GM18502 (cell line): ENCODE data around the gene MMS22L.

Source experiments
- ATAC-seq: cut with Tn5 transposase; IDR thresholded peaks from one replicate; pipeline ENCODE4 v1.9.1; 2021; ENCODE audit warnings: mild to moderate bottlenecking; ENCODE audit not compliant: unreplicated experiment, poor library complexity

Gene MMS22L

DNA sequence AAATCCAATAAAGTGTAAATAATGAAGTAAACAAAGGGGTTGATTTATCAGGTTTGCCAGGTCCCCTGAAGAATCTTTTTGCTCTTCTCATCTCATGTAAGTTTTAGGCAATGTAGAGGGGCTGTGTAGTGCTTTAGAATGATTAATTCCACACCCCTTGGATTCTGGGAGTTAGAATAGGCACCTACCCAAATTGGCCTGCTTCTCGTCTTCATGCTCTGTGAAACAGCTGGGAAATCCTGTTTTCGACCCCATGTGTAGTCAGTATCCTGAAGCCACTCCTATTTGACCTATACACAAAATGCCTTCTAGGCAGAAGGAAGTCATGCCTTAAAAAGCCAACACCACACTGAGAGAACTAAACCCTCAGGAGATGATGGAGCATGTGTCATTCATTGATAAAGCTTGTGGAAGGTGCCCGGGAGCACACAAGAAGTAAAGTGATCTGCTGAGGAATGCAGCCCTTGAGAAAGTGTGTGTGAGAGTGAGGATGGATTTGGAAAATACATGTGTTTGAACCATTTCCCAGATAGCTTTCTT is 187.6 kb downstream of the MMS22L start:
- ATAC-seq: no peak

DNA sequence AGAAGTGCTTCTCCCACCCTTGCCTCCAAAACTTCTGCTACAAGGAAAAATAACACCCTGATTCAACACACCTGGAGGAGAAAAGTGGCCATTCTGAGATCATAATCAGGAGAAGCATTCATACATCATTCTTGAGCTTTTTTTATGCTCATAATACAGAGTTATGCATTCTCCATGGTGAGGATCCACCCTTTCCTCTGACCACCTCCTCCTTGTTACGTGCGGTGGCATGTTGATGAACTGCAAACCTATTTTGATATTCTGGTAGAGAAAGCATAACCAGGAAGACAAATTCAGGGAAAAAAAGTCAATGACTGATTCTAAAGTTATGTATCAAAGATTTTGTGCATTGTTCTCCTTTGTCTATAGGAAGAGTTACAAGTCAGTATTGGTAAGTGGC is 188.6 kb downstream of the MMS22L start:
- no peak for ATAC-seq

DNA sequence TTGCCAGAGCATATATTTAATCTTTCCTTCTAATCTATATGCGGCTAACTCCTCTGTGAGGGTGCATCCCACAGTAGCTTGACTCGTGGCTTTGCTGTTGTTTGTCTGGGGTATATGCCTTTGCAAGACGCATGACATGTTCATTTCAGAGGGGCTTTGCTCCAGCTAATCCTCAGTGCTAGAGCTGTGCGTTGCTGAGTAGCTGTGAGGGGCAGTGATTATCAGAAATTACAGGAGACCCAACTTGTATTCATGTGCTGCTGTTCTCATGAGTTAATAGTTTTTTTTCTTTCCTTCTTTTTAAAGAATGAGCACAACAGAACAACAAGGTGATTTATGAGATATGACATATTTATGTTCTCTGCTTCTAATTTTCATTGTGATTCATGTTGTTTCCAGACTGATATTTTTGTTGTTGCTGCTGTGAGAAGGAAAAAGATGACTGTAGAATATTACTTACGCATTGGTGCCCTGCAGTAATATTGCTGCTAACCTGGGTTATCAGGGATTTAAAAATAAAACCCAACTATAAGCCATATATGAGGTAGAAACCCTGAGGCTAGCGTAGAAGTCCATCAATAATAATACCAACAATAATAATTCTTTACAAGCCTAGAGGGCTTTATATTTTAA is 190.2 kb downstream of the MMS22L start:
- no peak for ATAC-seq
